GM10847 (cell line): Measurements from ENCODE around the gene CD180.

ENCODE experiments used
- POLR2A ChIP-seq: IDR thresholded peaks from 2 replicates; pipeline ENCODE4 v1.6.1; 2011; ENCODE audit not compliant: insufficient read length; ENCODE audit errors: extremely low read depth

CD180 gene

DNA sequence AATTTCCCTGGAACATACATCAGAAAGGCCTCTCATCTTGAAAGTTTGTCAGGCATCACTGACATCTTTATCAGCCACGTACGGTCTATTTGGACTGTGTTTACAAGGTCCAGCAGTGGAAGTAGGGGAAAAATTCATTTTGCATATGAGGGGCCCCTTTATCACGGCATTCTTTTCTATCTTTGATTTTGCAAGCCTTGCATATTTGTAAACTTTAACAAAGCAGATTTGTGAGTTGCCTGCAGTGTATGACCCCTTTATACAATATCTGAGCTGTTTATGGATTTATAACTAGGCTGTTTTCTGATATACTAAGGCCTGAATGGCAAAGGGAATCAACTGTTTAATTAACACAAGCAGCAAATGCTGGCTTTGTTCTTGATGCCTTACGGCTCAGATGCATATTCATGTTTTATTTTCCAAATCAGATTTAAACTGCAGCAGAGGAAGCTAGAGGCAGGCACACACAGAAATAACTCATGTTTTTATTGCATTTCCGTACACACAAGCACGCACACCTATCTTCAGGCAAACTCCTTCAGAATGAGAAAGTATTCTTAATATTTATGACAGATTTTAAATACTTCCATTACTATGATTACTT, 61.1 kb downstream of the CD180 start:
- no peak for TF ChIP-seq POLR2A

DNA sequence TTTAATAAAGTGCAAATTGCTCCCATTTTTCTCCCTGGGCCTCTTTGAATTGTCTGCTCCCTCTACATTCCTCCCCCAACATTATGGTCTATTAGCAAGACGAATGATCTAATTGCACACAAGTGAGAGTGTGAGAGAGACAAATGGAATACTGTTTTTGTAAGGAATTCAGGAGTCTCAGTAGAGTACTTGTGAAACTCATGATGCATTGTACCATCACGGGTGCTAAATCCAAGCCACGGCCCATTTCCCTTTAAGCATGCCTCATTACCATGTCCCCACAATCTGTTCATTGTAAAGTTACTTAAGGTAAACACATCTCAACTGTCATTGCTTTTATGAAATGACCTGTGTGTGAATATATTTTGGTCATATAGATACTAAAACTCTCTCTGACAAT, 62.8 kb downstream of the CD180 start:
- TF ChIP-seq POLR2A = no peak

DNA sequence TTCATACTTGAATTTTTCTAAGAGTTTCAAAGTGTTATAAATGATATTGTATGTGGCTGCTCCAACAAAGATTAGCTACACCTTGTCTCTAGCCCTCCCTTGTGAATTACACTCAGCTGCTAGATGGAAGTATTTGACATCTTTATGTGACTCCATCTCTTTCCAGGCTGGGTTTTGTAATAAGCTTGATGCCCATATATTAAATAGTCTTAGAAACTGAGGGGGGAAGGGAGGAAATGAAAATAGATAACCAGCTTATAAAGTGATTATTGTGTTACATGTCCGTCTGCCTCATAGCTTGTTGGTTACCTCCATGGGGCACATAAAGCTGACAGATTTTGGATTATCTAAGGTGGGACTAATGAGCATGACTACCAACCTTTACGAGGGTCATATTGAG, 63.4 kb downstream of the CD180 start:
- TF ChIP-seq POLR2A = no peak

DNA sequence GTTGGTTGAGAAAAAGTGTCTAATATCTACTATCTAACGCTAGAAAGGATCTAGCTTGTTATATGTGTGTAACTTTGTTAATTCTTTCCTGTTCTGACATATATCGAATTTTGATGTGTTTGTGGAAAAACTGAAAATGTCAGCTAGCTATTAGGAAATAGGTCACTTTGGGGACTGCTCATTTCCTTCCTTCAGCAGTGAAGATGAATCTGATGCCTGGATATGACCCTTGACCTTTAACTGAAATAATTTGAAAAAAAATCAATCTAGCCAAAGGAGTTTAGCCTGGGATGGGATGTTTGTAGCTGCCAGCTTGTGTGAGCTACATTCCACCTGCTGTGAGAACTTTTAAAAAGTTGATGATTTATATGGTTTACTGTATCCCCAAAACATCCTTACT, 66.8 kb downstream of the CD180 start:
- TF ChIP-seq POLR2A = no peak
